WTC11 (cell line): ENCODE results near the gene MVD. TPM values are rescaled to one million over a fixed set of nuclear protein-coding genes. Genes with fewer than 3 reads are reported as not detected.
A peak's percentile ranks its signal among the peaks of the same experiment; 100 is the strongest.

Experiments
- ATAC-seq: fragments of 200-7000 bp; cut with Tn5 transposase; 2 replicates; pipeline ENCODE4 v1.10.0; 2021; ENCODE audit warnings: mild to moderate bottlenecking, moderate library complexity
- CTCF ChIA-PET: fragments of 300-600 bp; sonication (Branson Sonifier 250); formaldehyde crosslinking; loops from one replicate; lab custom pipeline; 2021; ENCODE audit warnings: antibody characterized with exemption; lab: Charles Lee
- POLR2A ChIA-PET: fragments of 350-600 bp; sonication (Branson Sonifier 250); formaldehyde crosslinking; loops from one replicate; lab custom pipeline; 2021; ENCODE audit warnings: antibody characterized with exemption; lab: Charles Lee
- DNase-seq: peaks from one replicate; pipeline ENCODE4 v3.0.0; 2021; ENCODE audit warnings: low spot score
- H3K27ac Mint-ChIP-seq: 2 replicates; pipeline ENCODE4 v1.8.0; 2021; ENCODE audit warnings: mixed read lengths
- H3K27me3 Mint-ChIP-seq: 2 replicates; pipeline ENCODE4 v1.8.0; 2021; ENCODE audit warnings: low read depth, mild to moderate bottlenecking, moderate library complexity, mixed read lengths
- H3K36me3 Mint-ChIP-seq: 2 replicates; pipeline ENCODE4 v1.8.0; 2021; ENCODE audit warnings: mixed read lengths
- H3K4me1 Mint-ChIP-seq: 2 replicates; pipeline ENCODE4 v1.8.0; 2022; ENCODE audit warnings: mixed read lengths
- H3K4me3 Mint-ChIP-seq: 2 replicates; pipeline ENCODE4 v1.8.0; 2021; ENCODE audit warnings: mild to moderate bottlenecking, moderate library complexity, mixed read lengths
- H3K9me3 Mint-ChIP-seq: 2 replicates; pipeline ENCODE4 v1.8.0; 2021; ENCODE audit warnings: mixed read lengths
- CBFB ChIP-seq: sonication (generic); formaldehyde crosslinking; IDR thresholded peaks from 2 replicates; pipeline ENCODE4 v1.8.1; 2022; ENCODE audit warnings: mild to moderate bottlenecking, low read depth, missing genetic modification reagents
- ERG ChIP-seq: fragments of 250-450 bp; sonication (Bioruptor Pico); IDR thresholded peaks from 2 replicates; pipeline ENCODE4 v1.8.0; 2021; ENCODE audit warnings: mild to moderate bottlenecking
- ETV6 ChIP-seq: sonication (generic); formaldehyde crosslinking; IDR thresholded peaks from 2 replicates; pipeline ENCODE4 v1.8.1; 2022; ENCODE audit warnings: mild to moderate bottlenecking, missing genetic modification reagents
- FOXP1 ChIP-seq: sonication (generic); formaldehyde crosslinking; IDR thresholded peaks from 2 replicates; pipeline ENCODE4 v1.8.0; 2022; ENCODE audit warnings: missing genetic modification reagents, mild to moderate bottlenecking, moderate library complexity, borderline replicate concordance
- GABPB1 ChIP-seq: sonication (generic); formaldehyde crosslinking; IDR thresholded peaks from 2 replicates; pipeline ENCODE4 v1.8.1; 2023; ENCODE audit warnings: mild to moderate bottlenecking, missing genetic modification reagents
- GTF2I ChIP-seq: fragments of 250-450 bp; sonication (Bioruptor Pico); conservative IDR thresholded peaks from 2 replicates; pipeline ENCODE4 v1.4.0; 2021; ENCODE audit warnings: mild to moderate bottlenecking
- IRF2 ChIP-seq: sonication (generic); formaldehyde crosslinking; IDR thresholded peaks from 2 replicates; pipeline ENCODE4 v1.8.0; 2022; ENCODE audit warnings: low read depth, missing genetic modification reagents, borderline replicate concordance
- KAT7 ChIP-seq: sonication (generic); formaldehyde crosslinking; IDR thresholded peaks from 2 replicates; pipeline ENCODE4 v1.8.1; 2023; ENCODE audit warnings: missing genetic modification reagents, mild to moderate bottlenecking, borderline replicate concordance
- NR3C1 ChIP-seq: sonication (generic); formaldehyde crosslinking; conservative IDR thresholded peaks from 2 replicates; pipeline ENCODE4 v1.8.1; 2023; ENCODE audit warnings: low read depth, mild to moderate bottlenecking, missing genetic modification reagents
- RORB ChIP-seq: fragments of 250-450 bp; sonication (Bioruptor Pico); IDR thresholded peaks from 2 replicates; pipeline ENCODE4 v1.9.0; 2021; ENCODE audit warnings: mild to moderate bottlenecking
- SMAD4 ChIP-seq: sonication (generic); formaldehyde crosslinking; IDR thresholded peaks from 2 replicates; pipeline ENCODE4 v1.8.0; 2022; ENCODE audit warnings: mild to moderate bottlenecking, missing genetic modification reagents
- SOX15 ChIP-seq: fragments of 250-450 bp; sonication (Bioruptor Pico); IDR thresholded peaks from 2 replicates; pipeline ENCODE4 v1.9.0; 2021; ENCODE audit warnings: mild to moderate bottlenecking
- TEAD4 ChIP-seq: sonication (generic); formaldehyde crosslinking; IDR thresholded peaks from 2 replicates; pipeline ENCODE4 v1.8.0; 2022; ENCODE audit warnings: mild to moderate bottlenecking, missing genetic modification reagents
- USF1 ChIP-seq: sonication (generic); formaldehyde crosslinking; IDR thresholded peaks from 2 replicates; pipeline ENCODE4 v1.8.0; 2022; ENCODE audit warnings: mild to moderate bottlenecking, missing genetic modification reagents
- USF2 ChIP-seq: sonication (generic); formaldehyde crosslinking; IDR thresholded peaks from 2 replicates; pipeline ENCODE4 v1.8.1; 2023; ENCODE audit warnings: mild to moderate bottlenecking, missing genetic modification reagents, moderate library complexity
- ZNF219 ChIP-seq: sonication (generic); formaldehyde crosslinking; IDR thresholded peaks from 2 replicates; pipeline ENCODE4 v1.8.0; 2023; ENCODE audit warnings: missing genetic modification reagents, mild to moderate bottlenecking, borderline replicate concordance
- ZSCAN18 ChIP-seq: fragments of 250-450 bp; sonication (Bioruptor Pico); IDR thresholded peaks from 2 replicates; pipeline ENCODE4 v2.1.2; 2022; ENCODE audit warnings: mild to moderate bottlenecking, moderate library complexity
- total RNA-seq: library from RNA; stranded (reverse); gene quantifications from 3 replicates; pipeline ENCODE4 v1.2.3, GENCODE V29; 2021
- TF ChIP-seq, protein P1 (sequence below): sonication (generic); formaldehyde crosslinking; IDR thresholded peaks from 2 replicates; pipeline ENCODE4 v1.8.1; 2022; ENCODE audit warnings: mild to moderate bottlenecking, missing genetic modification reagents, moderate library complexity, borderline replicate concordance
- TF ChIP-seq, protein P2 (sequence below): sonication (generic); formaldehyde crosslinking; IDR thresholded peaks from 2 replicates; pipeline ENCODE4 v1.8.1; 2023; ENCODE audit warnings: mild to moderate bottlenecking, missing genetic modification reagents, moderate library complexity
- TF ChIP-seq, protein P3 (sequence below): sonication (generic); formaldehyde crosslinking; IDR thresholded peaks from 2 replicates; pipeline ENCODE4 v1.8.0; 2023; ENCODE audit warnings: mild to moderate bottlenecking, missing genetic modification reagents
- TF ChIP-seq, protein P4 (sequence below): sonication (generic); formaldehyde crosslinking; IDR thresholded peaks from 2 replicates; pipeline ENCODE4 v1.8.1; 2022; ENCODE audit warnings: missing genetic modification reagents, borderline replicate concordance

The MVD gene
- total RNA-seq, 1 experiment from 2014 or later: 113 TPM

DNA sequence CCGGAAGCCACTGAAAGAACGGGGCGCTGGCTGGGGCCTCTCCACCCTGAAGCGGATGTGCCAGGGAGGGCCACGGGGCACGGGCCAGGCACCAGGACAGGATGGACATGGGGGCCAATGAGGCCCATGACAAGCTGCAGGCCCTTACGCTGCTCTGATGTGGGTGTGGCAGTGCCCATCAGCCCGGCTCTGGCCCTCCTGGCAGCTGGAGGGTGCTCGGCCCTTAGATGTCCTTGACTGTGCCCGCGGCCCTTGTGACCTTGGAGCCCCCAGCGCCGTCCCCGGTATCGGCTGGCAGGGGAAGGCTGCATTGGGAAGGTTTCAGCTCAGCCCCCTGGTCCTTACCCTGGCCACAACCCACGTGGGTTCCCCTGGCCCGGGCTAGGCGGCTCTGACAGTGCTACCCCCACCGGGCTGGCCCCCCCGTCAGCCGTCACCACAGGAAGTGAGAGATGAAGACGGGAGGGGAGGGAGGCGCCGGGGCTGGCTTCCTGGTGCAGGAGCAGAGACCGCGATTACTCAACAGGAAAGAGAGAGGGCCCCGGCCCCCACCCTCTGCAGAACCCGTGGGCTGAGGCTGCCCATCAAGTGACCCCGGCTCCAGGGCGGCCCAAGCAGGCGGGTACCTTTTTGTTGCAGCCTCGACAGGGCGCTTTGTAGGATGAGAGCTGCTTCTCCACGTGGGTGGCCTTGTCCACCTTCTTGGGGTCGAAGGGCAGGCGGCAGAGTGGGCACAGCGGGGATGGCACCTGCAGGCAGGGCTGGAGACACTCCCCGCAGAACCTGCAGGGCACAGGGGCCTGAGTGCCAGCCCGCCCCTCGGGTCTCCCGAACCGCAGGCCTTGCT, 38.0 kb upstream of the MVD start:
- Mint-ChIP-seq H3K4me1 (peaks cover 10% of the 10 kb centered on the region), H3K27me3 (no peaks in the 10 kb centered on the region), H3K36me3 (peaks cover 3% of the 10 kb centered on the region; the same call in 1 of the 2 replicates), H3K4me3 (no peak overlapping the region), H3K27ac (no peak overlapping the region), H3K9me3 (no peaks in the 10 kb centered on the region)
- ChIA-PET CTCF (interaction anchor here (1.1 to 1.9 kb wide), 2 partner anchors 28 to 37 kb away, joined by 4 to 10 read pairs; no protein-coding TSS in a partner anchor), POLR2A (no interaction called here)
- TF ChIP-seq NR3C1 (CRISPR knock-in tag): no peak
- TF ChIP-seq ZNF219: no peak
- peak; percentile 54 for TF ChIP-seq GABPB1 (CRISPR knock-in tag)
- ATAC-seq (no peak), DNase-seq (no peak)

DNA sequence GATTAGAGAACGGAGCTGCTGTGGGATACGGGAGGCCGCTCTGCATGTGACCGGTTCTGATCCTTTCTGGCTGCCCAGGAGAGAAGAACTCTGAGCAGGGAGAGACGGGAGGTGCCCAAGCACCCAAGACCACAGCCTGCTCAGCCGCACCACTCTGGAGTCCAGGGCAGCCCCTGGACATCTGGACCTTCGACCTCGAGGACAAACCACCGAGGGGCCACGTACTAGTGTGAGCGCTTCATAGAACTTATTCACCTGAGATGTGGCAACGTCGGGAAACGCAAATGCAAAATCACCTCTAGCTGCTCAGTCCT, 37.4 kb upstream of the MVD start:
- H3K9me3 Mint-ChIP-seq: no peaks in the 10 kb centered on the region
- peaks cover 3% of the 10 kb centered on the region; the same call in 1 of the 2 replicates for H3K36me3 Mint-ChIP-seq
- H3K4me1 Mint-ChIP-seq: peaks cover 8% of the 10 kb centered on the region
- TF ChIP-seq KAT7 (CRISPR knock-in tag) (no peak), ETV6 (CRISPR knock-in tag) (no peak), USF2 (CRISPR knock-in tag) (no peak), FOXP1 (CRISPR knock-in tag) (no peak), SOX15 (no peak), IRF2 (CRISPR knock-in tag) (no peak), ZSCAN18 (CRISPR knock-in tag) (no peak), CBFB (no peak)
- TF ChIP-seq, protein P1, sequence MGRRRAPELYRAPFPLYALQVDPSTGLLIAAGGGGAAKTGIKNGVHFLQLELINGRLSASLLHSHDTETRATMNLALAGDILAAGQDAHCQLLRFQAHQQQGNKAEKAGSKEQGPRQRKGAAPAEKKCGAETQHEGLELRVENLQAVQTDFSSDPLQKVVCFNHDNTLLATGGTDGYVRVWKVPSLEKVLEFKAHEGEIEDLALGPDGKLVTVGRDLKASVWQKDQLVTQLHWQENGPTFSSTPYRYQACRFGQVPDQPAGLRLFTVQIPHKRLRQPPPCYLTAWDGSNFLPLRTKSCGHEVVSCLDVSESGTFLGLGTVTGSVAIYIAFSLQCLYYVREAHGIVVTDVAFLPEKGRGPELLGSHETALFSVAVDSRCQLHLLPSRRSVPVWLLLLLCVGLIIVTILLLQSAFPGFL: no peak
- TF ChIP-seq, protein P2, sequence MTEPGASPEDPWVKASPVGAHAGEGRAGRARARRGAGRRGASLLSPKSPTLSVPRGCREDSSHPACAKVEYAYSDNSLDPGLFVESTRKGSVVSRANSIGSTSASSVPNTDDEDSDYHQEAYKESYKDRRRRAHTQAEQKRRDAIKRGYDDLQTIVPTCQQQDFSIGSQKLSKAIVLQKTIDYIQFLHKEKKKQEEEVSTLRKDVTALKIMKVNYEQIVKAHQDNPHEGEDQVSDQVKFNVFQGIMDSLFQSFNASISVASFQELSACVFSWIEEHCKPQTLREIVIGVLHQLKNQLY: no peak
- no peak for ATAC-seq
- ChIA-PET CTCF (interaction anchor here (1.1 to 1.9 kb wide), 2 partner anchors 28 to 37 kb away, joined by 4 to 10 read pairs; no protein-coding TSS in a partner anchor), POLR2A (no interaction called here)
- H3K4me3 Mint-ChIP-seq: no peak overlapping the region
- no peaks in the 10 kb centered on the region for H3K27me3 Mint-ChIP-seq
- no peak for DNase-seq
- H3K27ac Mint-ChIP-seq: no peak overlapping the region

- H3K27me3 Mint-ChIP-seq: no peaks in the 10 kb centered on the region
- H3K9me3 Mint-ChIP-seq: no peaks in the 10 kb centered on the region
- CTCF ChIA-PET: interaction anchor here (1.8 kb wide), 1 partner anchor 14 kb away, joined by 6 read pairs; no protein-coding TSS in a partner anchor
- no peak overlapping the region for H3K27ac Mint-ChIP-seq
- peaks cover 4% of the 10 kb centered on the region for H3K4me1 Mint-ChIP-seq
- ATAC-seq: no peak
- H3K36me3 Mint-ChIP-seq: peaks cover 3% of the 10 kb centered on the region; the same call in 1 of the 2 replicates
- POLR2A ChIA-PET: no interaction called here
- H3K4me3 Mint-ChIP-seq: no peak overlapping the region
- no peak for DNase-seq
- no peak for TF ChIP-seq KAT7 (CRISPR knock-in tag)
- TF ChIP-seq, protein P3, sequence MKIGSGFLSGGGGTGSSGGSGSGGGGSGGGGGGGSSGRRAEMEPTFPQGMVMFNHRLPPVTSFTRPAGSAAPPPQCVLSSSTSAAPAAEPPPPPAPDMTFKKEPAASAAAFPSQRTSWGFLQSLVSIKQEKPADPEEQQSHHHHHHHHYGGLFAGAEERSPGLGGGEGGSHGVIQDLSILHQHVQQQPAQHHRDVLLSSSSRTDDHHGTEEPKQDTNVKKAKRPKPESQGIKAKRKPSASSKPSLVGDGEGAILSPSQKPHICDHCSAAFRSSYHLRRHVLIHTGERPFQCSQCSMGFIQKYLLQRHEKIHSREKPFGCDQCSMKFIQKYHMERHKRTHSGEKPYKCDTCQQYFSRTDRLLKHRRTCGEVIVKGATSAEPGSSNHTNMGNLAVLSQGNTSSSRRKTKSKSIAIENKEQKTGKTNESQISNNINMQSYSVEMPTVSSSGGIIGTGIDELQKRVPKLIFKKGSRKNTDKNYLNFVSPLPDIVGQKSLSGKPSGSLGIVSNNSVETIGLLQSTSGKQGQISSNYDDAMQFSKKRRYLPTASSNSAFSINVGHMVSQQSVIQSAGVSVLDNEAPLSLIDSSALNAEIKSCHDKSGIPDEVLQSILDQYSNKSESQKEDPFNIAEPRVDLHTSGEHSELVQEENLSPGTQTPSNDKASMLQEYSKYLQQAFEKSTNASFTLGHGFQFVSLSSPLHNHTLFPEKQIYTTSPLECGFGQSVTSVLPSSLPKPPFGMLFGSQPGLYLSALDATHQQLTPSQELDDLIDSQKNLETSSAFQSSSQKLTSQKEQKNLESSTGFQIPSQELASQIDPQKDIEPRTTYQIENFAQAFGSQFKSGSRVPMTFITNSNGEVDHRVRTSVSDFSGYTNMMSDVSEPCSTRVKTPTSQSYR (CRISPR knock-in tag): no peak
- TF ChIP-seq SMAD4 (CRISPR knock-in tag): no peak
- TF ChIP-seq TEAD4: no peak
- no peak for TF ChIP-seq ERG (CRISPR knock-in tag)
- TF ChIP-seq, protein P4, sequence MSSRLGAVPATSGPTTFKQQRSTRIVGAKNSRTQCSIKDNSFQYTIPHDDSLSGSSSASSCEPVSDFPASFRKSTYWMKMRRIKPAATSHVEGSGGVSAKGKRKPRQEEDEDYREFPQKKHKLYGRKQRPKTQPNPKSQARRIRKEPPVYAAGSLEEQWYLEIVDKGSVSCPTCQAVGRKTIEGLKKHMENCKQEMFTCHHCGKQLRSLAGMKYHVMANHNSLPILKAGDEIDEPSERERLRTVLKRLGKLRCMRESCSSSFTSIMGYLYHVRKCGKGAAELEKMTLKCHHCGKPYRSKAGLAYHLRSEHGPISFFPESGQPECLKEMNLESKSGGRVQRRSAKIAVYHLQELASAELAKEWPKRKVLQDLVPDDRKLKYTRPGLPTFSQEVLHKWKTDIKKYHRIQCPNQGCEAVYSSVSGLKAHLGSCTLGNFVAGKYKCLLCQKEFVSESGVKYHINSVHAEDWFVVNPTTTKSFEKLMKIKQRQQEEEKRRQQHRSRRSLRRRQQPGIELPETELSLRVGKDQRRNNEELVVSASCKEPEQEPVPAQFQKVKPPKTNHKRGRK (CRISPR knock-in tag): no peak
- TF ChIP-seq RORB (CRISPR knock-in tag): no peak
- no peak for TF ChIP-seq GTF2I (CRISPR knock-in tag)
- no peak for TF ChIP-seq USF1 (CRISPR knock-in tag)
Observed at GRCh38 chr16:88699180-88699579, 36.3 kb upstream of the MVD start.
